SHP77 (cell line): ENCODE data around the gene IRAK2.
A peak's percentile ranks its signal among the peaks of the same experiment; 100 is the strongest.
"Not testable (repeated sequence)": the region's sequence is repeated elsewhere in the genome, so short reads cannot be mapped to it uniquely, and the experiment has no call there.

Experiments
- DNase-seq, 2 experiments: peaks; one replicate each; lab custom pipeline; 2025; lab: John Stamatoyannopoulos, UW

The IRAK2 gene, protein sequence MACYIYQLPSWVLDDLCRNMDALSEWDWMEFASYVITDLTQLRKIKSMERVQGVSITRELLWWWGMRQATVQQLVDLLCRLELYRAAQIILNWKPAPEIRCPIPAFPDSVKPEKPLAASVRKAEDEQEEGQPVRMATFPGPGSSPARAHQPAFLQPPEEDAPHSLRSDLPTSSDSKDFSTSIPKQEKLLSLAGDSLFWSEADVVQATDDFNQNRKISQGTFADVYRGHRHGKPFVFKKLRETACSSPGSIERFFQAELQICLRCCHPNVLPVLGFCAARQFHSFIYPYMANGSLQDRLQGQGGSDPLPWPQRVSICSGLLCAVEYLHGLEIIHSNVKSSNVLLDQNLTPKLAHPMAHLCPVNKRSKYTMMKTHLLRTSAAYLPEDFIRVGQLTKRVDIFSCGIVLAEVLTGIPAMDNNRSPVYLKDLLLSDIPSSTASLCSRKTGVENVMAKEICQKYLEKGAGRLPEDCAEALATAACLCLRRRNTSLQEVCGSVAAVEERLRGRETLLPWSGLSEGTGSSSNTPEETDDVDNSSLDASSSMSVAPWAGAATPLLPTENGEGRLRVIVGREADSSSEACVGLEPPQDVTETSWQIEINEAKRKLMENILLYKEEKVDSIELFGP

GRCh38 chr3:10164546-10165393, at the start of gene IRAK2:
IRAK2 (plus strand) TSS chr3:10164919; CDS start chr3:10164955, 36 bp downstream.
- DNase-seq: peak; percentile 39 to 65

DNA sequence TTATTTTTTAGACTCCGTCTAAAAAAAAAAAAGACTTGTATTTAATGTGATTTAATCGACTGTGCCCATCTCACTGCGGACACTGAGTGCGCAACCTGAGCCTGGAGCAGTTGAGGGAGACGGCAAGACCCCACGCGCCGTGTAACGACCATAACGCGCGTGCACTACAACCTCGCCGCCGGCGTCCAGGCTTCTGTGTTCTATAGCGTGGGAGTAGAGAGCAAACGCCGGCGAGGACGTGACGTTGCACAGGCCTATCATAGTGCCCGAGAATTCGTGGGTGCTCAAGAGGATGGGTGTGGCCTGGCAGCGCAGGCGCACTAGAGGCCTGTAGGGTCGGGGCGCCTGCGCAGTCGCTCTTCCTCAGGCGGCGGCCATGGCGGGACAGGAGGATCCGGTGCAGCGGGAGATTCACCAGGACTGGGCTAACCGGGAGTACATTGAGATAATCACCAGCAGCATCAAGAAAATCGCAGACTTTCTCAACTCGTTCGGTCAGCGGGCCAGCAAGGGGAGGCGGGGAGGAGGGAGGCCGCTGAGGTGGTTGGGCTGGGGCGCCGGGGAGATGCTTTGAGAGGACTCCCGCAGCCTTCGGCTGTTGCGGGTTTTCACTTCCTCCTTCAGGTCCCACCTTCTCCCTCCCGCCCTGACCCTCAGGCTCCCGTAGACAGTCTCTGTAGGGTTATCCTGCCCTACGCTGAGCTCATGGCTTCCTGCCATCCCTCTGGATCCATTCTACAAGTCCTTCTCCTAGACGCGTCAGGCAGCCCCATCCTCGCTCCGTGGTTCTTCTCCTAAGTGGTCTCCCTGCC, 49.2 kb upstream of the IRAK2 start, which contains the start of gene BRK1:
TSS of gene BRK1 (plus strand) at position 350 of the 812 bp plus-strand sequence. CDS start at position 377, 27 bp downstream.
- DNase-seq: peak; percentile 86 to 94

DNA sequence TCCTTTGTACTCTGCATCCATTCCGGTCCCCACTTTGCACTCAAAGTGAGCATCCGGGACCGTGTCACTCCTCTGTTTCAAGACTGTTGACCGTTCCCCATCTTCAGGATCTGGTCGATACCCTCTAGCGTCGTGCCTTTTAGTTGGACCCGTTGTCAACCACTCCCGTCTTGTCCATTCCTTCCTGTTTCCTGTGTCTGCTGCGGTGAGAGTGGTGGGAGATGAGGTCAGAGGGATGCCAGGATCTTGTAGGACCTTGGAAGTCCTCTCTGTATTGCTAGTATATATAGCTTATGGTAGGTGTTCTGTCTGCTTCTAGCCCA, 48.6 kb upstream of the IRAK2 start:
- peak; percentile 3 to 4 for DNase-seq

DNA sequence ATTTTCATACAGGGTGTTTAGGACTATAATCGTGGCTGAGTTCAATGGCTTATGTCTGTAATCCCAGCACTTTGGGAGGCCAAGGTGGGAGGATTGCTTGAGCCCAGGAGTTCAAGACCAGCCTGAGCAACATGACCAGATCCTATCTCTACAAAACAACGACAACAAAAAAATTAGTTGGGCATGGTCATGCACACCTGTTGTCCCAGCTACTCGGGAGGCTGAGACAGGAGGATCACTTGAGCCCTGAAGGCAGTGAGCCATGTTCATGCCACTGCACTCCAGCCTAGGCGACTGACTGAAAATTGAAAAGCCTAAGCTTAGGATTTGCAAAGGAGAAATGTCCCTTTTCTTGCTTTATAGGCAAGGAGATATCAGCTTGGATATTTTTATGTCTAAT, 47.8 kb upstream of the IRAK2 start:
- DNase-seq: no peak

DNA sequence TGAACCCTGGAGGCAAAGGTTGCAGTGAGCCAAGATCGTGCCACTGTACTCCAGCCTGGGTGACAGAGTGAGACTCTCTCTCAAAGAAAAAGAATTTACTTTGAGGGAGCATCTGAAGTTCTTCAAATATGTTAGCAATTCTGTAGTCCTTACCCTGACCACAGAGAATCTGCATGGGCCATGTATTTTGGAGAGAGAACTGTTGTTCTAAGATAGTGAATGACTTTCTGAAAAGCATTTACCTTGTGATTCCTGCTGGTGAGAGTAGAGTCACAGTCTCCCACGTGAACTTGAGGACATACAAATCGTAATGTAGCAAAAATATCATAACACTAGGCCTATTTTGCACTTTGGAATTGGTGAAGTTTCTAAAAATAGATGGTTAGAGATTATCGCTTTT, 45.3 kb upstream of the IRAK2 start:
- DNase-seq: no peak

DNA sequence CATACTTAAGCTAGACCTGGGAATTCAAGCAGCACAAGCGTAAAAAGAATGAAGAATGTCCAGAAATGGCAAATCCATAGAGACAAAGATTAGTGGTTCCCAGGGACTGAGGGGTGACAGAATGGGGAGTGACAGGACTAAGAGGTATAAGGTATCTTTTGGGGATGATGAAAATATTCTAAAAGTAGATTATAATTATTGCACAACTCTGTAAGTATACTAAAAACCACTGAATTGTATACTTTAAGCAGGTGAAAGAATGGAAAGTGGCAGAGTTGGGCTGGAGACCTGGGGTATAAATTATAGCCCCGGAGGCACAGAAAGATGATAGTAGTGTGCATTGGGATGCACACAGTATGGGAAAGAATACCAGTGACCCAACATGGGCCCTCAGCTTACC, 43.7 kb upstream of the IRAK2 start:
- DNase-seq: no peak

DNA sequence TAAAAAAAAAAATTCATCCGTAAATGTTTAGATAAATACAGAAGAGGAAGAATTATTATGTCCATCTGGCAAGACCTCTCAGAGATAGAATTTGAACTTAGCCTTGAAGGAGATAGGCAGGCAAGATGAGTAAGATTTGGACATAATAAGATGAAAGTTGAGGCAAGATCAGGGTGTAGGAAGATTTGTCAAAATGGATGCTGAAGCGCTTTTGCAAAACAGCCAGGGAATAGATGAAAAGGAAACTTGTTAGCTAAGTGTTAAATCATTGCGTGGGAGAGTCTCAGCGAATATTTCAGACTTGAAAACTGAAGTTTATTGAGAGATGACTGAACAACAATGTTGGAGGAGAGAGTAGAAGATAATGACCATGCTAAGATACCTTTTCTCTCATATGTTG, 42.0 kb upstream of the IRAK2 start:
- no peak for DNase-seq

- not testable (repeated sequence) for DNase-seq
These were observed 28.8 kb upstream of the IRAK2 start for GRCh38 chr3:10135872-10136271.

DNA sequence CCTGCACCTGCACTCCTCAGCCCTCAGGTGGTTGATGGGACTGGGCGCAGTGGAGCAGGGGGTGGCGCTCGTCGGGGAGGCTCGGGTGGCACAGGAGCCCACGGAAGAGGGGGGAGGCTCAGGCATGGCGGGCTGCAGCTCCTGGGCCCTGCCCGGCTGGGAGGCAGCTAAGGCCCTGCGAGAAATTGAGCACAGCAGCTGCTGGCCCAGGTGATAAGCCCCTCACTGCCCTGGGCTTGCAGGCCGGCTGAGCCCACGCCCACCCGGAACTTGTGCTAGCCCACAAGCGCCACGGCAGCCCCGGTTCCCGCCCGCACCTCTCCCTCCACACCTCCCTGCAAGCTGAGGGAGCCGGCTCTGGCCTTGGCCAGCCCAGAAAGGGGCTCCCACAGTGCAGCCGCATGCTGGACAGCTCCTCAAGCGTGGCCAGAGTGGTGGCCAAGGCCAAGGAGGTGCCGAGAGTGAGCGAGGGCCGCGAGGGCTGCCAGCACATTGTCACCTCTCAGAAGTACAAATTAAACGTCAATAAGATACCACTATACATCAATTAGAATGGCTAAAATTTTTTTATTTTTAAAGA, 28.2 kb upstream of the IRAK2 start:
- DNase-seq: no peak

GRCh38 chr3:10137178-10137577, 27.5 kb upstream of the IRAK2 start:
- no peak for DNase-seq

DNA sequence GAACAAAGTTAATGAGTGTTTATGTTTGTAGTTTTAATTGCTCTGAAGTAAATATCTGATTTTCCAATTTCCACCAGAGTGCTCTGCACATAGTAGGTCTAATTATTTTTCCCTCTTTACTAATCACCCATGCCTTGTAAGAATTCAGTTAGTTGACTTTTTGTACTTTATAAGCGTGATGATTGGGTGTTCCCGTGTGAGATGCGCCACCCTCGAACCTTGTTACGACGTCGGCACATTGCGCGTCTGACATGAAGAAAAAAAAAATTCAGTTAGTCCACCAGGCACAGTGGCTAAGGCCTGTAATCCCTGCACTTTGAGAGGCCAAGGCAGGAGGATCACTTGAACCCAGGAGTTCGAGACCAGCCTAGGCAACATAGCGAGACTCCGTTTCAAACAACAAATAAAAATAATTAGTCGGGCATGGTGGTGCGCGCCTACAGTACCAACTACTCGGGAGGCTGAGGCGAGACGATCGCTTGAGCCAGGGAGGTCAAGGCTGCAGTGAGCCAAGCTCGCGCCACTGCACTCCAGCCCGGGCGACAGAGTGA, 23.6 kb upstream of the IRAK2 start:
- no peak for DNase-seq

DNA sequence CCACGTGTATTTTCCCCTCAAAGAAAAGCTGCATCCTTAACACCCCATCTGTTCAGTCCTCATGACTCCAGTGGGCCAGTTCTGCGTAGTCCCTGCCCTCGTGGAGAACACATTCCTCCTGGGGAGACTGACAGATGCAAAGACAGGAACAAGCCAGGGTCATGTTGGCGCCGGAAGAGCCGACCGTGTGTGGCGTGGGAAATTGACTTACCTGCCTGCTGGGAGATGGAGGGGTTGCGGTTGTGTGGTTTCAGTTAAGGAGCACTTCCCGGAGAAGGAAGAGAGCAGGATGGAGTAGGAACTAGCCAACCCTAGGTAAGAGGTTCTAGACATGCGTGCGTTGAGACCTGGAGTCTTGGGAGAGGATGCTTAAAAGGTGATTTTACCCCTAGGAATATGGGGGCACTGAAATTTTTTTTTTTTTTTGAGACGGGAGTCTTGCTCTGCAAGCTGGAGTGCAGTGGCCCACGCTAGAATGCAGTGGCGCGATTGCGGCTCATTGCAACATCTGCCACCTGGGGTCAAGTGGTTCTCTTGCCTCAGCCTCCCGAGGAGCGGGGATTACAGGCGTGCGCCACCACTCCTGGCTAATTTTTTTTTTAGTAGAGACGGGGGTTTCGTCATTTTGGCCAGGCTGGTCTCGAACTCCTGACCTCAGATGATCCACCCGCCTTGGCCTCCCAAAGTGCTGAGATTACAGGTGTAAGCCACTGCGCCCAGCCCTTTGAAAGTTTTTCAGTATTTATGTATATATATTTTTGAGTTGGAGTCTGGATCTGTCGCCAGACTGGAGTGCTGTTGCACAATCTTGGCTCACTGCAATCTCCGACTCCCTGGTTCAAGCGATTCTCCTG, 21.8 kb upstream of the IRAK2 start:
- DNase-seq: no peak

GRCh38 chr3:10145685-10146084, 19.0 kb upstream of the IRAK2 start:
- DNase-seq: no peak

DNA sequence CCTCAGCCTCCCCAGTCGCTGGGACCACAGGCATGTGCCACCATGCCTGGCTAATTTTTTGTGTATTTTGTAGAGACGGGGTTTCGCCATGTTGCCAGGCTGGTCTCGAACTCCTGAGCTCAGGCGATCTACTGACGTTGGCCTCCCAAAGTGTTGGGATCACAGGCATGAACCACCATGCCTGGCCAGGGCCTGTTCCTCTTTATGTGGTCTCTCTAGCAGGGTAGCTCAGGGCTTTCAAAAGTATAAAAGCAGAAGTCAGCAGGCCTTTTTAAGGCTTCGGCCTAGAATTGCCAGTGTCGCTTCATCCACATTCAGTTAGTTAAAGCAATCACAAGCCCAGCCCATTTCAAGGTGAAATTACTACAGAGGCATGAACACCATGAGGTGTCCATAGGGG, 15.5 kb upstream of the IRAK2 start:
- DNase-seq: no peak

DNA sequence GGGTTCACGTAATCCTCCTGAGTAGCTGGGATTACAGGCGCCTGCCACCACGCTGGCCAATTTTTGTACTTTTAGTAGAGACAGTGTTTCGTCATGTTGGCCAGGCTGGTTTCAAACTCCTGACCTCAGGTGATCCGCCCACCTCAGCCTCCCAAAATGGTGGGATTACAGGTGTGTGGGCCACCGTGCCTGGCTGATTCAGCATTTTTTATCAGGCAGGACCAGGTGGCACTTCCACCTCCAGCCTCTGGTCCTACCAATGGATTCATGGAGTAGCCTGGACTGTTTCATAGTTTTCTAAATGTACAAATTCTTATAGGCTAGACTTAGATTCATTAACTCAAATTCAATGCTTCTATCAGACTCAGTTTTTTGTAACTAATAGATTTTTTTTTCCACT, 13.7 kb upstream of the IRAK2 start:
- DNase-seq: no peak

DNA sequence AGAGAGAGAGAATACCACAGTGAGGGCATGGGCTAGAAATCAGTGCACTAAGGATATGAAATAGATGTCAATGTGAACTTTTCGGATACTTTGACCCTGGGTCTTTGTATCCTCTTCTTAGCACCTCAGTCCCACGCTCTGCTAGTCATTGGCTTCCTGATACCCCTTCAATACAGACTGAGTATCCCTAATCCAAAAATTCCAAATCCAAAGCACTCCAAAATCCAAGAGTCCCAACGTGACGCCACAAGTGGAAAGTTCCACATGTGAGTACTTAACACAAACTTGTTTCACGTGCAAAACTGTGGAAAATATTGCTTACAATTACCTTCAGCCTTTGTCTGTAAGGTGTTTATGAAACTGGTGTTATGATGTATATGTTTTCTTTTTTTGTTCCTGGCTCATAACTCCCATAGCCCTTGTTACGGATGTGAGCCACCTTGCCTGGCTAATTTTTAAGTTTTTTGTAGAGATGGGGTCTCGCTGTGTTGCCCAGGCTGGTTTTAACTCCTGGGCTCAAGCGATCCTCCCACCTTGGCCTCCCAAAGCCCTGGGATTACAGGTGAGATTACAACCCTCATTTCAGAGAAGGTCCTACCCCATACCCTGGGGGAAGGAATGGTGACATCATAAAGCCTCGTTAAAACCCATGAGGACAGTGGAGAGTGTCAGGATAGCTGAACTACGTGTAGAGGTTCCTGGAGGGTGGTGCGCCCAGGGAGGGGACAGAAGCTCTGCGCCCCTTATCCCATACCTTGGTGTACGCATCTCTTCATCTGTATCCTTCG, 10.2 kb upstream of the IRAK2 start:
- no peak for DNase-seq

DNA sequence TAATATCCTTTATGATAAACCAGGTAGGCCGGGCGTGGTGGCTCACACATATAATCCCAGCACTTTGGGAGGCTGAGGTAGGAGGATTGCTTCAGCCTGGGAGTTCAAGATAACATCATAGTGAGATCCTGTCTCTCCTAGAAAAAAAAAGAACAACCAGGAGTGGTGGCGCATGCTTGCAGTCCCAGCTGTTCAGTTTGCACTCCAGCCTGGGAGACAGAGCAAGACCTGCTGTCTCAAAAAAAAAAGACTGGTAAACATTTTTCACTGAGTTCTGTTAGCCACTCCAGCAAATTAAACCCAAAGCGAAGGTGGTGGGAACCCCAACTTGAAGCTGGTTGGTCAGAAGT, 9.6 kb upstream of the IRAK2 start:
- no peak for DNase-seq

DNA sequence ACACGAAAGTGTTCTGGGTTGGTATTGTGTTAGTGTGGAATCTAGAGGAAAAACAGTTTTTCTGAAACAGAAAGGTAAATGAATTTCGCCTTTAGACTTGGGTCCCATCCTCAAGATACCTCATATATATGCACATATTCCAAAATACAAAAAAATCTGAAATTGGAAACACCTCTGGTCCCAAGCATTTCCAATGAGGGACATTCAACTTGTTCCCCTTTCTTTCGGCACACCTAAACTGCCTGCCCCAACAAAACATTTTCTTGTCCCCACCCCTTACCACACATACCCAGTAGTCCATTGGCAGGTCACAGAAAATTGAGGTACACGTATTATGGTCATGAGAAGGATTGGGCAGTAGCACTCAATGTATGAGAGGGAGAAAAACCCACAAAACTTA, 9.1 kb upstream of the IRAK2 start:
- DNase-seq: no peak

DNA sequence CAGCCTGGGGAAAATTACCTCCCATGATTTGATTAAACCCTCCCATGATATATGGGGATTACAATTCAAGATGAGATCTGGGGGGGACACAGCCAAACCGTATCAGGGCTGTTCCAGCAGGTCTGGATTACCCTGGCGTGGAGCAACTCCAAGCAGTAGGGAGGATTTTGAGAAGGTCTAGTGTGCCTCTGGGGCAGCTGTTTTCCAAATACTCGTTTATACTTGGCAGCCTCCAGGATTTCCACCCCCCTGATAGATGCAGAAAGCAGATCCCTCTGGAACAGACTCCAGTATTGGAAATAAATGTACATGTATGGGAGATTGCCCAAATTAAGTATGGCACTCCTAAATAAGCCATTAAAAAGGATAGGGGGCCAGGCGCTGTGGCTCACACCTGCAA, 7.7 kb upstream of the IRAK2 start:
- no peak for DNase-seq

- DNase-seq: not testable (repeated sequence)
These were observed 6.2 kb upstream of the IRAK2 start for GRCh38 chr3:10158555-10158954.
